ENCODE results near the gene IPO5.
"Not testable (repeated sequence)": the region's sequence is repeated elsewhere in the genome, so short reads cannot be mapped to it uniquely, and the experiment has no call there.

The IPO5 gene

DNA sequence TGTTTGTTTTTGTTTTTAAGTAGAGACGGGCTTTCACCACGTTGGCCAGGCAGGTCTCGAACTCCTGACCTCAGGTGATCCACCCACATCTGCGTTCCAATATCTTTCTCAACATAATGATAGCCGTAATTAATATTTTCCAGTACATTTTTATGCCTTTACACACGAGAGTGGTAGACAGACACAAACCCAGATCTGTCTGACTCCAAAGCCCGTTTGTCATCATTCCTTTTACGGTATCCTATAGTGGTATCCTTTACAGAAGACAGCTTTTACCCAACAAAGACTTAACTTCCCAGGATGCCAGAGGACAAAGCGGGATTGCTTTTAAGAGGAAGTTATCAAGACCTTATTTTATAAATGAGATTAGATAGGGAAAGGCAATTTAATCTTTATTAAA lies 59.8 kb downstream of the IPO5 start:
- Histone ChIP-seq H3K9me3 (ENCODE audit: control insufficient read depth, insufficient read depth, low read length) (no peaks in the 10 kb centered on the region), H3K4me1 (ENCODE audit: insufficient read depth, low read length) (no peaks in the 10 kb centered on the region), H3K9ac (ENCODE audit: low read depth, low read length) (no peak overlapping the region), H3K36me3 (ENCODE audit: insufficient read depth, low read length) (peaks cover 32% of the 10 kb centered on the region)

DNA sequence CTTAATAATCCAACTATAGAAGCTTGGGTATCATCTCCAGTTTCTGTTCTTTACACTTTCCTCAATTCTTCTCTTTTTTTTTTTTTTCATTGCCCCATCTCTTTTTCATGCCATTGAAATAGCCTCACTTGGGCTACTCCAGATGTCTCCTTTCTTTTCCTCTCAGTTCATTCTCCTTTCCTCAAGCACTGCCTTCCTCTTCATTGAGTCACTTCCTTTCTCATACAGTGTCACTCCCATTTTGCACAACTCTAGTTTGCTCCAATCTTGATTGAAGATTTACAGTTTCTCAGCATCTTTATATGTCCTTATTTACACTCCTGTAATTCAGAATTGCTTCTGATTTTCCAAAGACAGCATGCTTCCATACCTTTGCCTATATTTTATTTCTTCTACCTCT lies 61.3 kb downstream of the IPO5 start:
- Histone ChIP-seq H3K4me1 (ENCODE audit: insufficient read depth, low read length) (no peaks in the 10 kb centered on the region), H3K36me3 (ENCODE audit: insufficient read depth, low read length) (peaks cover 29% of the 10 kb centered on the region), H3K9me3 (ENCODE audit: control insufficient read depth, insufficient read depth, low read length) (no peaks in the 10 kb centered on the region), H3K9ac (ENCODE audit: low read depth, low read length) (no peak overlapping the region)

DNA sequence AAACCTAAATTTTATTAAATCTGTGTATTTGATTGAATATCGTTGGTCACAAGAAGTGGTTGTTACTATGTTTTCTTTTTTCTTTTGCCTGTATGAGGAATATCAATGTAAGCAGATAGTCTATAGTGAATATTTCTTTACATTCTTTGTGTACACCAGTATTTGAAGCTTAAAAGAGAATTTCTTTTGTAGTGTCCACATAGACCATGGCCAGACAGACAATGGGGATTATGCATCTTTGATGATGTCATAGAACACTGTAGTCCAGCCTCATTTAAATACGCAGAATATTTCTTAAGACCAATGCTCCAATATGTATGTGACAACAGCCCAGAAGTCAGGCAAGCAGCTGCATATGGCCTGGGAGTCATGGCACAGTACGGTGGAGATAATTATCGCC lies 64.8 kb downstream of the IPO5 start:
- no peaks in the 10 kb centered on the region for H3K9me3 ChIP-seq (ENCODE audit: control insufficient read depth, insufficient read depth, low read length)
- no peak overlapping the region for H3K9ac ChIP-seq (ENCODE audit: low read depth, low read length)
- no peaks in the 10 kb centered on the region for H3K4me1 ChIP-seq (ENCODE audit: insufficient read depth, low read length)
- peaks cover 35% of the 10 kb centered on the region for H3K36me3 ChIP-seq (ENCODE audit: insufficient read depth, low read length)

DNA sequence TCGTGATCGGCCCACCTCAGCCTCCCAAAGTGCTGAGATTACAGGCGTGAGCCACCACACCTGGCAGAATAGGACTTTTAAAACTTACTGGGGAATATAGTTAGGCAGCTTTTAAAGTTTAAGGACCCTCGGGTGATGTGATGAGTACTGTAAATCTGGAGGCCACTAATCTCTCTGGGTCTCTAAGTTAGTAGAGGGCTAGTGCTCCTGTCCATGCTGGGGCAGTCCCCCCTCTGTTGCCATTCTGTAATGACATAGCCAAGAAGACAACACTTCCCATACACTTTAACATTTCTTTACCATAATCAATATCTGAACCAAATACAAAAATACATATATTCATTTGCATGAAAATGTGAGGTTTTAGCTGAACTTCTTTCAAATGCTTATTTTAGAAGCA lies 65.7 kb downstream of the IPO5 start:
- Histone ChIP-seq H3K36me3 (ENCODE audit: insufficient read depth, low read length) (peaks cover 35% of the 10 kb centered on the region), H3K9ac (ENCODE audit: low read depth, low read length) (no peak overlapping the region), H3K9me3 (ENCODE audit: control insufficient read depth, insufficient read depth, low read length) (no peaks in the 10 kb centered on the region), H3K4me1 (ENCODE audit: insufficient read depth, low read length) (no peaks in the 10 kb centered on the region)

DNA sequence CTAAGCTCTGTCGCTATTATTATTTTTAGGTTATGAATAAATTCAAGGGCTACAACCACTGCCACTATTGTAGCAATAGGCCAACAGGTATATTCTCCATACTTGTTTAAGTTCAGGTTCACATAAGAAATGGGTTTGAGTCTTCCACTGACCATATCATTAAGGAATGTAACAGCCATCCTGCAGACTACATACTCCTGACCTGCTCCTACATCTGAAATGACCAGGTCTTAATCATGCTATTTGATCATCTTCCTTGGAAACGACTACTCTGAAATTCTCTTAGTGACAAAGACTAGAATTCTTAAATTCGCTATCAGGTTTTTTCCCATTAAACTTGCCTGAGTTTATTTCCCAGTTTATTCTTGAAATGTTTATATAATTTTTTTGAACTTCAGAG lies 66.8 kb downstream of the IPO5 start:
- H3K36me3 ChIP-seq (ENCODE audit: insufficient read depth, low read length) = peaks cover 35% of the 10 kb centered on the region
- H3K9me3 ChIP-seq (ENCODE audit: control insufficient read depth, insufficient read depth, low read length) = no peaks in the 10 kb centered on the region
- H3K4me1 ChIP-seq (ENCODE audit: insufficient read depth, low read length) = no peaks in the 10 kb centered on the region
- H3K9ac ChIP-seq (ENCODE audit: low read depth, low read length) = no peak overlapping the region

GRCh38 chr13:98022210-98022609 lies 68.7 kb downstream of the IPO5 start:
- H3K4me1 ChIP-seq (ENCODE audit: insufficient read depth, low read length) = no peaks in the 10 kb centered on the region
- H3K36me3 ChIP-seq (ENCODE audit: insufficient read depth, low read length) = peaks cover 26% of the 10 kb centered on the region; the same call in 1 of the 2 replicates
- no peak overlapping the region for H3K9ac ChIP-seq (ENCODE audit: low read depth, low read length)
- no peaks in the 10 kb centered on the region for H3K9me3 ChIP-seq (ENCODE audit: control insufficient read depth, insufficient read depth, low read length)

DNA sequence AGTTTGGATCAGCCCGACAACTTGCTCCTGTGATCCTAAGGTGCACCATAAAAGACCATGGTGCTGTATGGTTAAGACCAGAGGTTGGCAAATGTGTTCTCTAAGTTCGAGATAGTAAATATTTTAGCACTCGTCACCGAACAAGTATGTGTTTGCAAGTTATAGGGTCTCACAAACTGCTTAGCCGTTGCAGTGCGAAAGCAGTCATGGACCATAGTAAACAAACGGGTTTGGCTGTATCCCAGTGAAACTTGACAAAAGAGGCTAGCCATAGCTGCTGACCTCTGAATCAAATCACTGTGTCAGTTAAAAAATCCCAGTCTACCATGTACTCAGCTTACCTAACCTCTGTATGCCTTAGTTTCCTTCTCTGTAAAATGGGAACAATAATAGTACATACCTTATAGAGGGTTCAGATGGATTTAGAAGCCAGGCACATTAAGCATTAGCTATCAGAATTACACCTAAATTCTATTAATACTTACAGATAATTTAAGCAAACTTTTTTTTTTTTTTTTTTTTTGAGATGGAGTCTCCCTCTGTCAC lies 72.1 kb downstream of the IPO5 start:
- Histone ChIP-seq H3K4me1 (ENCODE audit: insufficient read depth, low read length) (no peaks in the 10 kb centered on the region), H3K36me3 (ENCODE audit: insufficient read depth, low read length) (peaks cover 10% of the 10 kb centered on the region; the same call in 1 of the 2 replicates), H3K9me3 (ENCODE audit: control insufficient read depth, insufficient read depth, low read length) (no peaks in the 10 kb centered on the region)

DNA sequence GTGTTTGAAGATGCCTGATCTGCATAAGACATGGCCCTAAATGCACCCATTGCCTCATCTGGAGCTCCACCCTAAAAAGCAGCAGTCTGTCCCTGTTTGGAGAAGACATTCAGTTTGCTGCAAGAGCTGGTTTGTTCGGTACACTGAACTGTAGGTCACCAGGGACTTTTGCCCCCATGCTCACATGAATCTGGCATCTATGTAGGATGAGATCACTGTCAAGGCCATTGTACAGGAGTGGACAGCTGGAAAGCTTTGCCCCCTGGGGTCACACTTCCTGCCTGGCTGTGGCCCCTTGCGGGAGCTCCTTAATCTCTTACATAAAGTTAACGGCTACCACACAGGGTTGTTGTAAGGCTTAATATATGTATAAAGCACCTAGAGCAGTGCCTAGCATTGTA lies 73.0 kb downstream of the IPO5 start:
- Histone ChIP-seq H3K9ac (ENCODE audit: low read depth, low read length) (no peak overlapping the region), H3K36me3 (ENCODE audit: insufficient read depth, low read length) (peaks cover 6% of the 10 kb centered on the region; the same call in 1 of the 2 replicates), H3K4me1 (ENCODE audit: insufficient read depth, low read length) (no peaks in the 10 kb centered on the region)

More for the DNA sequence above, 72.1 kb downstream of the IPO5 start:
- no peak overlapping the region for H3K9ac ChIP-seq (ENCODE audit: low read depth, low read length)

DNA sequence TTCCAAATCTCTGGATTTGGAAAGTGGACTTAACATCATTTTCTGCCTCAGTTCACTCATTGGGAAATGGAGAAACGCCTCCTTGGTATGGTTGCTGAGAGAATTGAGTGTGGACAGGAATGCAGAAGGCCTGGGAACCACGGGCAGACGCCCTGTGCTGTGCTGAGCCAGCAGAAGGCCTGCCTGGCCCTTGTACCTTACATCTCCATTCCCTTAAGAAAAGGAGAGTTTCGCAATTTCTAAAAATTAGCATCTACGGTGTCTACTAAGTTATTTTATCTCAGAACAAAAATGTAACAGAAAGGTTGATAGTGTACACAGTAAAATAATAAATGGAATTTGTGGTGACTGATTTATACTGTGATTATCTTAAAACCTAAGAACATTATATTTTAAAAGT lies 78.7 kb downstream of the IPO5 start:
- no peaks in the 10 kb centered on the region for H3K4me1 ChIP-seq (ENCODE audit: insufficient read depth, low read length)
- no peaks in the 10 kb centered on the region for H3K9me3 ChIP-seq (ENCODE audit: control insufficient read depth, insufficient read depth, low read length)
- H3K36me3 ChIP-seq (ENCODE audit: insufficient read depth, low read length) = no peaks in the 10 kb centered on the region

More for the DNA sequence above, 73.0 kb downstream of the IPO5 start:
- H3K9me3 ChIP-seq (ENCODE audit: control insufficient read depth, insufficient read depth, low read length) = no peaks in the 10 kb centered on the region

DNA sequence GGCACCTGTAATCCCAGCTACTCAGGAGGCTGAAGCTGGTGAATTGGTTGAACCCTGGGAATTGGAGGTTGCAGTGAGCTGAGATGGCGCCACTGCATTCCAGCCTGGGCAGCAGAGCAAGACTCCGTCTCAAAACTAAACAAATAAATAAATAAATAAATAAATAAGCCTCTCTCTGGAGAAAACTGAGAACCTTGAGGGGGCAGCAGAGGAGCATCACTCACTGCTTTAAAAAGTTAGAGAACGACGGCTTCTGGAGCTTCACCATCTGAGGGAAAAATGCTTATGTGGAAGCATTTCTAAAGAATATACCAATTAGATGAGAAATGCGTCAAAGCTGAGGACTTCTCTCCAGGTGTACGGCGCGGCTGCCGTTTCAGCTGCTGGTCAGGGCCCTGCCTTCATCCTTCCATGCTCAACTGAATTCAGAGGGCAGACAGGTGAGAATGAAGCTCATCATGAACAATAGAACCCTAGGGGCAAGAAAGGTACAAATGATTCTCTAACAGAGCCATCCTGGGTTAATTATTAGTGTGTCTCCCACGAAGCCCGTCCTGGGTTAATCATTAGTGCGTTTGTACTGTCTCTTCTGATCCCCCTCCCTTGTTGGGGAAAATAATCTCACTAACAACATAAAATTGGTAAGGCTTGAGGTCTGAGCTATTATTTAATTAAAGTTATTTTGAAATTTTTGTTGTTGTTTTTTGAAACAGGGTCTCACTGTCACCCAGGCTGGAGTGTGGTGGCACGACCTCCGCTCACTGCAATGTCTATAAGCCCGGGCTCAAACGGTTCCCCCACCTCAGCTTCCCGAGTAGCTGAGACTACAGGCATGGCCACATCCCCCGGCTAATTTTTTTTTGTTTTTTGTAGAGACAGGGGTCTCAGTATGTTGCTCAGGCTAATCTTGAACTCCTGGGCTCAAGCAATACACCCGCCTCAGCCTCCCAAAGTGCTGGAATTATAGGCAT lies 80.1 kb downstream of the IPO5 start:
- Histone ChIP-seq H3K9ac (ENCODE audit: low read depth, low read length) (no peak overlapping the region), H3K36me3 (ENCODE audit: insufficient read depth, low read length) (no peaks in the 10 kb centered on the region), H3K4me1 (ENCODE audit: insufficient read depth, low read length) (no peaks in the 10 kb centered on the region), H3K9me3 (ENCODE audit: control insufficient read depth, insufficient read depth, low read length) (no peaks in the 10 kb centered on the region)

More for the DNA sequence above, 78.7 kb downstream of the IPO5 start:
- H3K9ac ChIP-seq (ENCODE audit: low read depth, low read length) = no peak overlapping the region

DNA sequence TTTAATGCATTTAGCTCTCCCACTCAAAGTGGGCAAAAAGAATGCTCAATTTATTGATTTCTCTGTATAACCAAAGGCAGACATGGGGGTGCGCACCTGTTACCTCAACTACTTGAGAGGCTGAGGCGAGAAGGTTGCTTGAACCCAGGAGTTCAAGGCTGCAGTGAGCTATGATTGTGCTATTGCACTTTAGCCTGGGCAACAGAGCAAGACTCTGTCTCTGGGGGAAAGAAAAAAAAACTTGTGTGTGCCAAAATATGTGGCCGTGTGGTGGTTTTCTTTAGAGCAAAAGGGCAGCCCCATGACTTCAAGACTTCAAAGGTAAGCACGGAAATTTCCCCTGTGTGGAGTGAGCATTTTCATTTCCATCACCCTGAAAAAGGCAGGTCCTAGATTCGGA lies 81.9 kb downstream of the IPO5 start:
- no peaks in the 10 kb centered on the region for H3K36me3 ChIP-seq (ENCODE audit: insufficient read depth, low read length)
- H3K4me1 ChIP-seq (ENCODE audit: insufficient read depth, low read length) = no peaks in the 10 kb centered on the region
- H3K9ac ChIP-seq (ENCODE audit: low read depth, low read length) = no peak overlapping the region
- no peaks in the 10 kb centered on the region for H3K9me3 ChIP-seq (ENCODE audit: control insufficient read depth, insufficient read depth, low read length)

GRCh38 chr13:98036564-98037302 lies 83.3 kb downstream of the IPO5 start:
- not testable (repeated sequence) for H3K9me3 ChIP-seq (ENCODE audit: control insufficient read depth, insufficient read depth, low read length); H3K36me3 ChIP-seq (ENCODE audit: insufficient read depth, low read length)

GRCh38 chr13:98039261-98039660 lies 85.8 kb downstream of the IPO5 start:
- Histone ChIP-seq H3K4me1 (ENCODE audit: insufficient read depth, low read length) (peaks cover 7% of the 10 kb centered on the region), H3K9me3 (ENCODE audit: control insufficient read depth, insufficient read depth, low read length) (no peaks in the 10 kb centered on the region), H3K36me3 (ENCODE audit: insufficient read depth, low read length) (no peaks in the 10 kb centered on the region), H3K9ac (ENCODE audit: low read depth, low read length) (no peak overlapping the region)

More at GRCh38 chr13:98036564-98037302, 83.3 kb downstream of the IPO5 start:
- H3K4me1 ChIP-seq (ENCODE audit: insufficient read depth, low read length); H3K9ac ChIP-seq (ENCODE audit: low read depth, low read length): not testable (repeated sequence)

GRCh38 chr13:98039964-98040363 lies 86.5 kb downstream of the IPO5 start:
- H3K36me3 ChIP-seq (ENCODE audit: insufficient read depth, low read length) = no peaks in the 10 kb centered on the region
- no peaks in the 10 kb centered on the region for H3K9me3 ChIP-seq (ENCODE audit: control insufficient read depth, insufficient read depth, low read length)
- no peak overlapping the region for H3K9ac ChIP-seq (ENCODE audit: low read depth, low read length)
- H3K4me1 ChIP-seq (ENCODE audit: insufficient read depth, low read length) = peaks cover 11% of the 10 kb centered on the region

Data from ES-I3 (cell line).